MM.1S (cell line): ENCODE data around the gene RNF126.
"Not testable (repeated sequence)": the region's sequence is repeated elsewhere in the genome, so short reads cannot be mapped to it uniquely, and the experiment has no call there.

Experiments used
- EZH2 ChIP-seq: fragments of 300-600 bp; sonication (generic); optimal IDR thresholded peaks from 2 replicates; pipeline ENCODE3; 2017; ENCODE audit warnings: low read depth, mild to moderate bottlenecking, antibody characterized with exemption, low read length, mixed read lengths
- EZH2phosphoT487 ChIP-seq: fragments of 300-600 bp; sonication (generic); IDR thresholded peaks from 2 replicates; pipeline ENCODE4 v1.6.1; 2018; ENCODE audit warnings: antibody characterized with exemption, low read length
- TF ChIP-seq, protein P1 (sequence below): fragments of 300-600 bp; sonication (generic); IDR thresholded peaks from 2 replicates; pipeline ENCODE4 v1.5.1; 2016; ENCODE audit warnings: antibody characterized with exemption, low read length, mixed read lengths

- not testable (repeated sequence) for TF ChIP-seq EZH2, EZH2phosphoT487
- TF ChIP-seq, protein P1, sequence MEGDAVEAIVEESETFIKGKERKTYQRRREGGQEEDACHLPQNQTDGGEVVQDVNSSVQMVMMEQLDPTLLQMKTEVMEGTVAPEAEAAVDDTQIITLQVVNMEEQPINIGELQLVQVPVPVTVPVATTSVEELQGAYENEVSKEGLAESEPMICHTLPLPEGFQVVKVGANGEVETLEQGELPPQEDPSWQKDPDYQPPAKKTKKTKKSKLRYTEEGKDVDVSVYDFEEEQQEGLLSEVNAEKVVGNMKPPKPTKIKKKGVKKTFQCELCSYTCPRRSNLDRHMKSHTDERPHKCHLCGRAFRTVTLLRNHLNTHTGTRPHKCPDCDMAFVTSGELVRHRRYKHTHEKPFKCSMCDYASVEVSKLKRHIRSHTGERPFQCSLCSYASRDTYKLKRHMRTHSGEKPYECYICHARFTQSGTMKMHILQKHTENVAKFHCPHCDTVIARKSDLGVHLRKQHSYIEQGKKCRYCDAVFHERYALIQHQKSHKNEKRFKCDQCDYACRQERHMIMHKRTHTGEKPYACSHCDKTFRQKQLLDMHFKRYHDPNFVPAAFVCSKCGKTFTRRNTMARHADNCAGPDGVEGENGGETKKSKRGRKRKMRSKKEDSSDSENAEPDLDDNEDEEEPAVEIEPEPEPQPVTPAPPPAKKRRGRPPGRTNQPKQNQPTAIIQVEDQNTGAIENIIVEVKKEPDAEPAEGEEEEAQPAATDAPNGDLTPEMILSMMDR, result peak; percentile 72
Measured at GRCh38 chr19:605061-605971, 57.7 kb downstream of the RNF126 start.
